GM18858 (cell line): ENCODE measurements around the gene H3-3A.

Source experiments
- ATAC-seq: cut with Tn5 transposase; IDR thresholded peaks from one replicate; pipeline ENCODE4 v1.9.1; 2021; ENCODE audit not compliant: unreplicated experiment

The H3-3A gene

GRCh38 chr1:226052061-226052460 is 10.5 kb upstream of the H3-3A start:
- no peak for ATAC-seq

GRCh38 chr1:226054519-226055327 is 7.8 kb upstream of the H3-3A start:
- no peak for ATAC-seq

GRCh38 chr1:226059709-226060108 is 2.8 kb upstream of the H3-3A start:
- ATAC-seq, result no peak

- ATAC-seq, result no peak
Measured at GRCh38 chr1:226060427-226060826, 2.1 kb upstream of the H3-3A start.

GRCh38 chr1:226061068-226061840 is 1.3 kb upstream of the H3-3A start:
- ATAC-seq, result no peak

- peak; percentile 30 for ATAC-seq
Measured at GRCh38 chr1:226061841-226062557, 517 bp upstream of the H3-3A start.

- peak; percentile 4 for ATAC-seq
Measured at GRCh38 chr1:226063224-226063976, 884 bp downstream of the H3-3A start.

GRCh38 chr1:226063977-226064815 is 1.7 kb downstream of the H3-3A start:
- no peak for ATAC-seq

GRCh38 chr1:226064816-226065248 is 2.3 kb downstream of the H3-3A start:
- no peak for ATAC-seq

GRCh38 chr1:226066415-226067078 is 4.0 kb downstream of the H3-3A start:
- no peak for ATAC-seq

GRCh38 chr1:226069811-226070489 is 7.4 kb downstream of the H3-3A start:
- no peak for ATAC-seq

- no peak for ATAC-seq
Measured at GRCh38 chr1:226072347-226072746, 9.8 kb downstream of the H3-3A start.

- no peak for ATAC-seq
Measured at GRCh38 chr1:226073184-226073950, 10.9 kb downstream of the H3-3A start.

GRCh38 chr1:226074046-226074445 is 11.5 kb downstream of the H3-3A start:
- no peak for ATAC-seq

- no peak for ATAC-seq
Measured at GRCh38 chr1:226076378-226076777, 13.9 kb downstream of the H3-3A start.

GRCh38 chr1:226078374-226078773 is 15.9 kb downstream of the H3-3A start:
- no peak for ATAC-seq

- no peak for ATAC-seq
Measured at GRCh38 chr1:226082587-226082917, 20.0 kb downstream of the H3-3A start.

GRCh38 chr1:226082959-226083301 is 20.4 kb downstream of the H3-3A start:
- ATAC-seq, result no peak
